Stimulated activated naive B cell treated with anti-CD40 and anti-IgM and Interleukin-4, amounts not matched to agents 10 μg/mL and 1 μg/mL and 100 μg/mL, for 72 hours (primary cell): ENCODE results near the gene METTL25.

Source experiments
- ATAC-seq, 2 donors: fragments of 150-1000 bp; cut with Tn5 transposase; replicated peaks; 2 replicates each; pipeline ENCODE4 v1.10.0; 2021; ENCODE audit warnings: moderate library complexity in 1 of 2
- DNase-seq: peaks from one replicate; pipeline ENCODE4 v3.0.0; 2021
- H3K27ac Mint-ChIP-seq: one replicate; pipeline ENCODE4 v1.8.0; 2022; ENCODE audit warnings: mild to moderate bottlenecking, mixed read lengths
- H3K27me3 Mint-ChIP-seq, 2 donors: one replicate each; pipeline ENCODE4 v1.8.0; 2022; ENCODE audit warnings: mixed read lengths in 2 of 2
- H3K36me3 Mint-ChIP-seq, 2 donors: one replicate each; pipeline ENCODE4 v1.8.0; 2022; ENCODE audit warnings: mixed read lengths in 2 of 2, mild to moderate bottlenecking in 1 of 2
- H3K4me1 Mint-ChIP-seq, 2 donors: one replicate each; pipeline ENCODE4 v1.8.0; 2022; ENCODE audit warnings: mixed read lengths in 2 of 2, mild to moderate bottlenecking in 1 of 2
- H3K4me3 Mint-ChIP-seq, 2 donors: one replicate each; pipeline ENCODE4 v1.8.0; 2022; ENCODE audit warnings: mild to moderate bottlenecking in 2 of 2, mixed read lengths in 2 of 2, moderate library complexity in 1 of 2
- H3K9me3 Mint-ChIP-seq, 2 donors: one replicate each; pipeline ENCODE4 v1.8.0; 2022; ENCODE audit warnings: mixed read lengths in 2 of 2, mild to moderate bottlenecking in 1 of 2

Gene METTL25

GRCh38 chr12:82468563-82468962 is 110.2 kb downstream of the METTL25 start:
- H3K9me3 Mint-ChIP-seq = peaks cover 6 to 11% of the 10 kb centered on the region in 2 donors
- no peaks in the 10 kb centered on the region for H3K27me3 Mint-ChIP-seq
- no peak overlapping the region for H3K4me3 Mint-ChIP-seq
- peaks cover 45 to 71% of the 10 kb centered on the region in 2 donors for H3K36me3 Mint-ChIP-seq
- H3K27ac Mint-ChIP-seq = no peak overlapping the region
- no peak for ATAC-seq
- H3K4me1 Mint-ChIP-seq = no peaks in the 10 kb centered on the region
- no peak for DNase-seq

- DNase-seq (no peak), ATAC-seq (no peak)
- no peak overlapping the region for H3K27ac Mint-ChIP-seq
- no peaks in the 10 kb centered on the region for H3K4me1 Mint-ChIP-seq
- peaks cover 6 to 11% of the 10 kb centered on the region in 2 donors for H3K9me3 Mint-ChIP-seq
- no peaks in the 10 kb centered on the region for H3K27me3 Mint-ChIP-seq
- H3K4me3 Mint-ChIP-seq = no peak overlapping the region
- H3K36me3 Mint-ChIP-seq = peaks cover 52 to 72% of the 10 kb centered on the region in 2 donors
Measured at GRCh38 chr12:82470906-82471512, 112.7 kb downstream of the METTL25 start.

GRCh38 chr12:82473111-82473754 is 114.9 kb downstream of the METTL25 start:
- DNase-seq = no peak
- H3K9me3 Mint-ChIP-seq = peaks cover 6 to 11% of the 10 kb centered on the region in 2 donors
- H3K27ac Mint-ChIP-seq = no peak overlapping the region
- no peak for ATAC-seq
- H3K4me3 Mint-ChIP-seq = no peak overlapping the region
- H3K4me1 Mint-ChIP-seq = no peaks in the 10 kb centered on the region
- peaks cover 40 to 57% of the 10 kb centered on the region in 2 donors for H3K36me3 Mint-ChIP-seq
- H3K27me3 Mint-ChIP-seq = no peaks in the 10 kb centered on the region

- ATAC-seq (no peak), DNase-seq (no peak)
- H3K4me1 Mint-ChIP-seq = no peaks in the 10 kb centered on the region
- H3K36me3 Mint-ChIP-seq = peaks cover 32 to 48% of the 10 kb centered on the region in 2 donors
- H3K27me3 Mint-ChIP-seq = no peaks in the 10 kb centered on the region
- H3K4me3 Mint-ChIP-seq = no peak overlapping the region
- peaks cover 6 to 11% of the 10 kb centered on the region in 2 donors for H3K9me3 Mint-ChIP-seq
- no peak overlapping the region for H3K27ac Mint-ChIP-seq
Measured at GRCh38 chr12:82474181-82474797, 116.0 kb downstream of the METTL25 start.

GRCh38 chr12:82474798-82475184 is 116.5 kb downstream of the METTL25 start:
- peaks cover 6 to 11% of the 10 kb centered on the region in 2 donors for H3K9me3 Mint-ChIP-seq
- ATAC-seq = no peak
- DNase-seq = no peak
- peaks cover 31 to 46% of the 10 kb centered on the region in 2 donors for H3K36me3 Mint-ChIP-seq
- no peaks in the 10 kb centered on the region for H3K27me3 Mint-ChIP-seq
- no peak overlapping the region for H3K27ac Mint-ChIP-seq
- no peaks in the 10 kb centered on the region for H3K4me1 Mint-ChIP-seq
- H3K4me3 Mint-ChIP-seq = no peak overlapping the region

- Mint-ChIP-seq H3K36me3 (peaks cover 31 to 48% of the 10 kb centered on the region in 2 donors), H3K9me3 (peaks cover 6 to 10% of the 10 kb centered on the region in 2 donors), H3K27me3 (no peaks in the 10 kb centered on the region), H3K27ac (no peak overlapping the region), H3K4me3 (no peak overlapping the region), H3K4me1 (no peaks in the 10 kb centered on the region)
- ATAC-seq (no peak), DNase-seq (no peak)
Measured at GRCh38 chr12:82475211-82475610, 116.9 kb downstream of the METTL25 start.

- peaks cover 24 to 39% of the 10 kb centered on the region in 2 donors for H3K36me3 Mint-ChIP-seq
- DNase-seq (no peak), ATAC-seq (no peak)
- H3K9me3 Mint-ChIP-seq = peaks cover 4 to 6% of the 10 kb centered on the region in 2 donors
- H3K27ac Mint-ChIP-seq = no peak overlapping the region
- no peak overlapping the region for H3K4me3 Mint-ChIP-seq
- H3K4me1 Mint-ChIP-seq = no peaks in the 10 kb centered on the region
- H3K27me3 Mint-ChIP-seq = no peaks in the 10 kb centered on the region
Measured at GRCh38 chr12:82476511-82476910, 118.2 kb downstream of the METTL25 start.

GRCh38 chr12:82479511-82479910 is 121.2 kb downstream of the METTL25 start:
- peaks cover 10 to 20% of the 10 kb centered on the region in 2 donors for H3K36me3 Mint-ChIP-seq
- no peaks in the 10 kb centered on the region for H3K4me1 Mint-ChIP-seq
- H3K27me3 Mint-ChIP-seq = no peaks in the 10 kb centered on the region
- H3K27ac Mint-ChIP-seq = no peak overlapping the region
- H3K9me3 Mint-ChIP-seq = peaks cover 8 to 11% of the 10 kb centered on the region in 2 donors
- no peak overlapping the region for H3K4me3 Mint-ChIP-seq
- ATAC-seq = no peak
- no peak for DNase-seq

GRCh38 chr12:82480606-82481005 is 122.3 kb downstream of the METTL25 start:
- Mint-ChIP-seq H3K27me3 (no peaks in the 10 kb centered on the region), H3K36me3 (peaks cover 4 to 13% of the 10 kb centered on the region in 2 donors), H3K27ac (no peak overlapping the region), H3K4me1 (no peaks in the 10 kb centered on the region), H3K4me3 (no peak overlapping the region), H3K9me3 (peaks cover 11 to 16% of the 10 kb centered on the region in 2 donors)
- no peak for ATAC-seq
- DNase-seq = no peak

GRCh38 chr12:82481954-82482353 is 123.6 kb downstream of the METTL25 start:
- Mint-ChIP-seq H3K4me1 (no peaks in the 10 kb centered on the region), H3K36me3 (peaks cover 4 to 13% of the 10 kb centered on the region in 2 donors), H3K27ac (no peak overlapping the region), H3K27me3 (no peaks in the 10 kb centered on the region), H3K4me3 (no peak overlapping the region), H3K9me3 (peaks cover 11 to 16% of the 10 kb centered on the region in 2 donors)
- DNase-seq (no peak), ATAC-seq (no peak)

GRCh38 chr12:82486524-82487235 is 128.4 kb downstream of the METTL25 start:
- ATAC-seq (no peak), DNase-seq (no peak)
- H3K9me3 Mint-ChIP-seq = peaks cover 24 to 30% of the 10 kb centered on the region in 2 donors
- H3K4me3 Mint-ChIP-seq = no peak overlapping the region
- H3K4me1 Mint-ChIP-seq = no peaks in the 10 kb centered on the region
- no peak overlapping the region for H3K27ac Mint-ChIP-seq
- no peaks in the 10 kb centered on the region for H3K27me3 Mint-ChIP-seq
- peaks cover 0 to 7% of the 10 kb centered on the region in 2 donors for H3K36me3 Mint-ChIP-seq

GRCh38 chr12:82504409-82504808 is 146.1 kb downstream of the METTL25 start:
- Mint-ChIP-seq H3K4me1 (no peaks in the 10 kb centered on the region), H3K36me3 (no peaks in the 10 kb centered on the region), H3K9me3 (no peaks in the 10 kb centered on the region), H3K4me3 (no peak overlapping the region), H3K27me3 (no peaks in the 10 kb centered on the region), H3K27ac (no peak overlapping the region)
- no peak for DNase-seq
- ATAC-seq = no peak

- Mint-ChIP-seq H3K4me1 (no peaks in the 10 kb centered on the region), H3K36me3 (no peaks in the 10 kb centered on the region), H3K9me3 (no peaks in the 10 kb centered on the region), H3K4me3 (no peak overlapping the region), H3K27ac (no peak overlapping the region), H3K27me3 (no peaks in the 10 kb centered on the region)
- DNase-seq = no peak
- no peak for ATAC-seq
Measured at GRCh38 chr12:82505150-82505549, 146.8 kb downstream of the METTL25 start.

GRCh38 chr12:82507686-82508085 is 149.4 kb downstream of the METTL25 start:
- H3K27me3 Mint-ChIP-seq = no peaks in the 10 kb centered on the region
- H3K9me3 Mint-ChIP-seq = no peaks in the 10 kb centered on the region
- H3K36me3 Mint-ChIP-seq = no peaks in the 10 kb centered on the region
- no peaks in the 10 kb centered on the region for H3K4me1 Mint-ChIP-seq
- ATAC-seq (no peak), DNase-seq (no peak)
- H3K27ac Mint-ChIP-seq = no peak overlapping the region
- H3K4me3 Mint-ChIP-seq = no peak overlapping the region
